HG03457 (cell line): ENCODE results near the gene MXD1.

Source experiments
- ATAC-seq: cut with Tn5 transposase; IDR thresholded peaks from one replicate; pipeline ENCODE4 v1.9.1; 2021; ENCODE audit warnings: moderate number of reproducible peaks; ENCODE audit not compliant: unreplicated experiment

The MXD1 gene

GRCh38 chr2:69975853-69976462 is 61.0 kb downstream of the MXD1 start:
- ATAC-seq, result no peak

GRCh38 chr2:69977186-69977585 is 62.3 kb downstream of the MXD1 start:
- ATAC-seq, result no peak

- no peak for ATAC-seq
These were observed 63.1 kb downstream of the MXD1 start for GRCh38 chr2:69977906-69978482.

GRCh38 chr2:69979902-69980807 is 65.2 kb downstream of the MXD1 start:
- no peak for ATAC-seq

- no peak for ATAC-seq
These were observed 68.6 kb downstream of the MXD1 start for GRCh38 chr2:69983392-69983966.

- no peak for ATAC-seq
These were observed 70.3 kb downstream of the MXD1 start for GRCh38 chr2:69985216-69985615.

- no peak for ATAC-seq
These were observed 70.8 kb downstream of the MXD1 start for GRCh38 chr2:69985688-69986087.

- ATAC-seq, result no peak
These were observed 71.8 kb downstream of the MXD1 start for GRCh38 chr2:69986691-69987090.

GRCh38 chr2:69988086-69988635 is 73.3 kb downstream of the MXD1 start:
- ATAC-seq, result no peak

GRCh38 chr2:69989009-69989408 is 74.1 kb downstream of the MXD1 start:
- no peak for ATAC-seq

- no peak for ATAC-seq
These were observed 74.7 kb downstream of the MXD1 start for GRCh38 chr2:69989441-69990105.
